Activated T-helper 1 cell treated with anti-CD3 and anti-CD28 coated beads, Interleukin-12 subunit alpha, Interleukin-12 subunit beta, Interleukin-2, Interleukin-4 antibody, amounts not matched to agents 30 ng/mL and 10 ng/mL and 1 ng/mL, durations not matched to agents 14 hours and 24 hours and 36 hours (primary cell): ENCODE data around the gene SND1. TPM values are rescaled to one million over a fixed set of nuclear protein-coding genes. Genes with fewer than 3 reads are reported as not detected.

Source experiments
- DNase-seq: peaks from one replicate; pipeline ENCODE4 v3.0.0; 2021; ENCODE audit warnings: low spot score
- H3K27ac Mint-ChIP-seq: one replicate; pipeline ENCODE4 v1.8.0; 2021; ENCODE audit warnings: mild to moderate bottlenecking, mixed read lengths
- H3K27me3 Mint-ChIP-seq: one replicate; pipeline ENCODE4 v1.8.0; 2022; ENCODE audit warnings: mild to moderate bottlenecking, moderate library complexity, mixed read lengths; ENCODE audit not compliant: insufficient read depth
- H3K36me3 Mint-ChIP-seq: one replicate; pipeline ENCODE4 v1.8.0; 2021; ENCODE audit warnings: low read depth, mixed read lengths
- H3K4me1 Mint-ChIP-seq: one replicate; pipeline ENCODE4 v1.8.0; 2021; ENCODE audit warnings: low read depth, mixed read lengths
- H3K4me3 Mint-ChIP-seq: one replicate; pipeline ENCODE4 v1.8.0; 2021; ENCODE audit warnings: mild to moderate bottlenecking, moderate library complexity, mixed read lengths
- H3K9me3 Mint-ChIP-seq: one replicate; pipeline ENCODE4 v1.8.0; 2021; ENCODE audit warnings: mixed read lengths
- intact Hi-C: fragments of 100-400 bp; cut with micrococcal nuclease; formaldehyde crosslinking; loops from one replicate; pipeline ENCODE4 v1.15.1; 2024
- total RNA-seq: library from RNA; stranded (reverse); gene quantifications from 2 replicates; pipeline ENCODE4 v1.2.3, GENCODE V29; 2022

SND1 gene
- total RNA-seq, 1 donor from 2014 or later, result 292 TPM

GRCh38 chr7:128022631-128023532, 370.9 kb downstream of the SND1 start:
- Mint-ChIP-seq H3K4me3 (no peak overlapping the region), H3K4me1 (peaks cover 7% of the 10 kb centered on the region), H3K27ac (no peak overlapping the region), H3K27me3 (no peaks in the 10 kb centered on the region), H3K9me3 (no peaks in the 10 kb centered on the region), H3K36me3 (peaks cover 12% of the 10 kb centered on the region)
- no peak for DNase-seq
- intact Hi-C loops, result no loop called here

DNA sequence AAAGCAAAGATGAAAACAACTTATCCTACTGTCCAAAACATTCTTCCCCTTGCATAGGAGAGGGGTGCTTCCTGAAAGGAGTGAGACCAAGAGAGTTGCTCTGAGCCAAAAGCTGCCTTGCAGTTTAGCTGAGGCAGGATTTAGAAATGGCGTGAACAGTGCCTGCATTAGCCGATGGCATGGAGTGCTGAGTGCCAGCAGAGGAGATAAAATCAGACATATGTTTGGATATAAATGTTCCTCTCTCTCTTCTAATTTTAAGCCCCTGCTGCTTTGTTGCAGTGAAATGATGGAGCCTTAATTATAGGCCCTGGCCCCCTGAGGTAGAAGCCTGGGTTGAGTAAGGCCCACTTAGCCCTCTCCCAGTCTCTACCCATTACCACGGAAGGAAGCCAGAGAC, 372.2 kb downstream of the SND1 start:
- no peak for DNase-seq
- H3K36me3 Mint-ChIP-seq, result peaks cover 18% of the 10 kb centered on the region
- peaks cover 4% of the 10 kb centered on the region for H3K4me1 Mint-ChIP-seq
- H3K9me3 Mint-ChIP-seq, result no peaks in the 10 kb centered on the region
- intact Hi-C loops, result no loop called here
- no peak overlapping the region for H3K27ac Mint-ChIP-seq
- H3K27me3 Mint-ChIP-seq, result no peaks in the 10 kb centered on the region
- H3K4me3 Mint-ChIP-seq, result no peak overlapping the region

DNA sequence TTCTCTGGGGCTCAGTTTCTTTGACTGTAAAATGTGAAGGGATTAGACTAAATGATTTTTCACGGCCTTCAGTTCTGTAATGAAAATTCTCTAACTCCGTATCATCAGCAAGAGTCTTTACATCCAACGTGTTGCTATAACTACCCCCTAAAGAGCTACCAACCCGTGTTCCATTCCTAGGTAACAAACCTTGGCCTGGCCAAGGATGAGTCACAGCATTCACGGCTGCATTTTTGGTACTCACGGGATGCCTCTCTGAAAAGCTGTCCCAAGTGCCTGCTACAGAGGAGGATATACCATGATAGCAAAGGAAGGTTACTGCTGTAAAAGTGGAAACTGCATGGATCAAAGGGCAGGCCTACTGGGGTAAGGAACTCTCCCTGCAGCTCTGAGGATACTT, 373.4 kb downstream of the SND1 start:
- Mint-ChIP-seq H3K4me1 (no peaks in the 10 kb centered on the region), H3K4me3 (no peak overlapping the region), H3K27me3 (peaks cover 6% of the 10 kb centered on the region), H3K9me3 (no peaks in the 10 kb centered on the region), H3K27ac (no peak overlapping the region), H3K36me3 (peaks cover 23% of the 10 kb centered on the region)
- intact Hi-C loops, result no loop called here
- DNase-seq, result no peak

GRCh38 chr7:128025819-128026218, 373.8 kb downstream of the SND1 start:
- intact Hi-C loops, result no loop called here
- H3K4me3 Mint-ChIP-seq, result no peak overlapping the region
- peaks cover 24% of the 10 kb centered on the region for H3K36me3 Mint-ChIP-seq
- H3K9me3 Mint-ChIP-seq, result no peaks in the 10 kb centered on the region
- no peak overlapping the region for H3K27ac Mint-ChIP-seq
- no peak for DNase-seq
- H3K27me3 Mint-ChIP-seq, result peaks cover 10% of the 10 kb centered on the region
- no peaks in the 10 kb centered on the region for H3K4me1 Mint-ChIP-seq

DNA sequence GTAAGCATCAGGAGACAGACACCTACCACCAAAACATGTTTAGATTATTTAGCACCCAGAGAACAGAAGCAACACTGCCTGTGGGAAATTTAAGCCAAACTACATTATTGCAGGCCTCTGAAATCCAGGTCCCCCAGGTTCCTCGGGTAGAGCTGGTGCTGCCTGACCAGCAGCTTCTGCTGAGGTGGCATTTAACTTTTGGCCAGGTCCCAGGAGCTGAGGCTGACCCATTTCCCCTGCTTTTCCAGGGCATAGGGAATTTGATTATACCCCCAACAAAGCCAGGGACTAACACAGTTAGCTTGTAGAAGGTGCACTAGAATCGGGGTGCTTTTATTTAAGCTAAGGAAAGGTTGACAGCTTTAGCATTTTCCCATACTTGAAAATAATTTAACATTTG, 374.6 kb downstream of the SND1 start:
- peaks cover 22% of the 10 kb centered on the region for H3K36me3 Mint-ChIP-seq
- H3K27me3 Mint-ChIP-seq, result peaks cover 10% of the 10 kb centered on the region
- no peak for DNase-seq
- H3K4me3 Mint-ChIP-seq, result no peak overlapping the region
- no peak overlapping the region for H3K27ac Mint-ChIP-seq
- no peaks in the 10 kb centered on the region for H3K4me1 Mint-ChIP-seq
- intact Hi-C loops, result no loop called here
- H3K9me3 Mint-ChIP-seq, result no peaks in the 10 kb centered on the region

DNA sequence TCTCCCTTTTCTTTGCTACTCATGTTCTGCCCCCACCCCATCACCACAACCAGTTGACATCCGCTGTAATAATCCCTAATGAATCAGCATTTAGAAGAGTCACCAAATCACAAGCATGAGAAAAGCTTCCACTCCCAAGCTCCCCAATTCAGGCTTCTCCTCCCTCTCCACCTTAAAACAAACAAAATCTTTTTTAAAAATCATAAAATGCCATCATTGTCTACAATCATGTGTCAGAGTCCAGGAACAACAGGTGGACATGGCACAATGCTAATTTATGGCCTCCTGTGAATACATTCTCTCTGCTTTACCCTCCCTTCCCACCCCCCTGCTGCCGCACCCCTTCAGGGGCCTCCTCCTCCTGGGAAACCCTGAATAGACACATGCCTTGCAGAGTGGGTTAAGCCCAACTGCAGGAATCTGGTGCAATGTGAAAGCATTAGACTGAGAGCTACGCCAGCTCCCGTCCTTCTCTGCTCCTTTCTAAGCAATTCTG, 375.5 kb downstream of the SND1 start:
- no peak for DNase-seq
- H3K4me1 Mint-ChIP-seq, result no peaks in the 10 kb centered on the region
- H3K27ac Mint-ChIP-seq, result no peak overlapping the region
- peaks cover 12% of the 10 kb centered on the region for H3K27me3 Mint-ChIP-seq
- H3K9me3 Mint-ChIP-seq, result no peaks in the 10 kb centered on the region
- H3K4me3 Mint-ChIP-seq, result no peak overlapping the region
- intact Hi-C loops, result no loop called here
- peaks cover 22% of the 10 kb centered on the region for H3K36me3 Mint-ChIP-seq

DNA sequence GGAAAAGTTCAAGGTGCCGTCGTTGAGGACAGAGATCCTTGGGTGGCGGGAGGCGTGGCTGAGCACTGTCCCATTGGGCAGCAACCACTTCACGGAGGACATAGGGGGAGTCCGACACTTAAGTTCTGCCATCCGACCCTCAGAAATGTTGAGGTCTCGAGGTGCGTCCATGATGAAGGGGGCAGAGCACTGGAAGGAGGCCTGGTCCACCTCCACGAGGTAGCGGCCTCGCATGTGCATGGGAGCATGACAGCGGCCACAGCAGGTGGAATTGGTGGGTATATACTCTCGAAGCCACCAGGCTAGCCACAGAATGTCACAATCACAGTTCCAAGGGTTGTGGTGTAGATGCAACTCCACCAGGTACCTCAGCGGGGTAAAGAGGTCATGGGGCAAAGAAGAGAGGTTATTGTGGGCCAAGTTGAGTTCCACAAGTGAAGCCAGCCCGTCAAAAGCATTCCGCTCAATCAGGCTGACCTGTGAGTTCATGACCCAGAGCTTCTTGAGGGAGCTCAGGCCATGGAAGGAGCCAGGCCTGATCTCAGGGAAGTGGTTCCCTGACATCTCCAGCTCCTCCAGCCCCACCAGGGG, 377.5 kb downstream of the SND1 start:
- H3K4me3 Mint-ChIP-seq, result no peak overlapping the region
- intact Hi-C loops, result no loop called here
- H3K4me1 Mint-ChIP-seq, result no peaks in the 10 kb centered on the region
- H3K27me3 Mint-ChIP-seq, result peaks cover 23% of the 10 kb centered on the region
- no peak overlapping the region for H3K27ac Mint-ChIP-seq
- peaks cover 22% of the 10 kb centered on the region for H3K36me3 Mint-ChIP-seq
- no peak for DNase-seq
- no peaks in the 10 kb centered on the region for H3K9me3 Mint-ChIP-seq

DNA sequence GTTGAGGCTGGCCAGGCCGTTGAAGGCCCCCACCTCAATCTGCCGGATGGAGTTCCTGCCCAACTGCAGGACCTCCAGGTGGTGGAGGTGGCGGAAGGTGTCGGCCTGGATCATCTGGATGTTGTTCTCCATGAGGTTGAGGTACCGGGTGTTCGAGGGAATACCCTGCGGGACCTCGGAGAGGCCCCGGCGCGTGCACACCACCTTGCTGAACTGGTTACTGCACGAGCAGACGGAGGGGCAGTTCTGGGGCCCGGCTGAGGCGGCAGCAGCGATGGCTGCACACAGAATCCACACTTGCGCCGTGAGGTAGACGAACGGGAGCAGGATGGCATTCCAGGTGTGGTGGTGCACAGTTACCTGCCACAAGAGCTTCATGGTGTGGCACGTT, 378.3 kb downstream of the SND1 start:
- intact Hi-C loops, result loop anchor here (5.0 to 10.0 kb wide), 2 partner anchors 72 to 445 kb away; partner anchors contain the start of genes ARF5 and GCC1
- H3K36me3 Mint-ChIP-seq, result peaks cover 24% of the 10 kb centered on the region
- H3K4me3 Mint-ChIP-seq, result peak overlapping the region; percentile 73
- H3K4me1 Mint-ChIP-seq, result no peaks in the 10 kb centered on the region
- H3K27me3 Mint-ChIP-seq, result peaks cover 23% of the 10 kb centered on the region
- no peak overlapping the region for H3K27ac Mint-ChIP-seq
- no peak for DNase-seq
- no peaks in the 10 kb centered on the region for H3K9me3 Mint-ChIP-seq

DNA sequence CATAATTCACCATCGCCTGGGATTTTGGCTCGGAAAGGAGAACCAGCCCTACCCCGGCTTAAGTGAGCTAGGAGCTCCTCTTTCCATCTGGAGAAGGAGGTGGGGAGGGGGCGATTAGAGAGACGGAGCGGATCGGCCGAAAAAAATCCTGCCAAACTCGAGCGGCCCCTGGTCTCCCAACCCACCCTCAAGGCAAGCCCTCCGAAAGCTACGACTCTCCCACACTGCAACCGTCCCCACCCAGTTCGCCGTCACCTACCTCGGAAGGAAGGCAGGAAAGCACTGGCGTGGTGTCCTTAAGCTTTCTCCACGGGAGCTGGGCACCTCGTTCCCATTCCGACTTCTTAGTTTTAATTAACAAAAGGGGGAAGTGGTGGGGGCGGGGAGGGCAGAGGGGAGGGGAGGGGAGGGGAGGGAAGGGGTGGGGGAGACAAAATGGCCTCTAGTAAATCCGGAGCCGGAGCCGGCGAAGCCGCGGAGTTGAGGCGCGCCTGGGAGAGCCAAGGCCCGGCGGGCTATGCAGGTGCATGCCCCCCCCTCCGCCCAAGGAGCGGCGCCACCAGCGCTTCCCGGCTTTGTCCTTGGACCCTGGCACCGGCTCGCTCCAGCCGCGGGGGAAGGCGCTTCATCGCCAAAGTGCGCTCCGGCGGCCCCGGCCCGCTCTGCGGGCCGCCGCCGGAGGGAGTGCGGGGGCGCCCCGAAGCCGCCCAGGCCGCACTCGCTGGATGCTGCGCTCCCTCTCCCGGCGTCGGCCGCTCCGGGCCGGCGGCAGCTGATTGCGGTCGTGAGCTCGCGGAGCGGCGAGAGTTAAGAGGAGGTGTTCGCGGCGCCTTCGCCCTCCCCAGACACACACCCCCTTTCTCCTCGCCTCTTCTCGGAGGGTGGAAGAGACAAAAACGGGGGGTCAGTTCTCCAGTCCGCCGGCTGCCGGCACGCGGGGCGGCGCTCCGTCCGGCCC, 378.9 kb downstream of the SND1 start, which contains the start of gene LRRC4:
LRRC4 (minus strand) TSS at position 784 of the 958 bp plus-strand sequence. CDS start 797 bp downstream, outside the sequence.
- Mint-ChIP-seq H3K9me3 (no peaks in the 10 kb centered on the region), H3K4me3 (peak within 1 kb of the TSS; percentile 83), H3K27me3 (peaks cover 23% of the 10 kb centered on the region), H3K36me3 (peaks cover 24% of the 10 kb centered on the region), H3K27ac (no peak within 1 kb of the TSS), H3K4me1 (no peaks in the 10 kb centered on the region)
- intact Hi-C loops, result loop anchor here (5.0 to 10.0 kb wide), 2 partner anchors 71 to 446 kb away; partner anchors contain the start of genes ARF5 and GCC1
- DNase-seq, result no peak

GRCh38 chr7:128031901-128032604, 380.1 kb downstream of the SND1 start:
- H3K27me3 Mint-ChIP-seq, result peaks cover 23% of the 10 kb centered on the region
- DNase-seq, result peak; percentile 20
- no peak overlapping the region for H3K27ac Mint-ChIP-seq
- H3K36me3 Mint-ChIP-seq, result peaks cover 24% of the 10 kb centered on the region
- H3K9me3 Mint-ChIP-seq, result no peaks in the 10 kb centered on the region
- intact Hi-C loops, result loop anchor here (1.0 to 10.0 kb wide), 4 partner anchors 70 to 447 kb away; partner anchors contain the start of genes ARF5 and GCC1
- H3K4me3 Mint-ChIP-seq, result peak overlapping the region; percentile 83
- H3K4me1 Mint-ChIP-seq, result no peaks in the 10 kb centered on the region

DNA sequence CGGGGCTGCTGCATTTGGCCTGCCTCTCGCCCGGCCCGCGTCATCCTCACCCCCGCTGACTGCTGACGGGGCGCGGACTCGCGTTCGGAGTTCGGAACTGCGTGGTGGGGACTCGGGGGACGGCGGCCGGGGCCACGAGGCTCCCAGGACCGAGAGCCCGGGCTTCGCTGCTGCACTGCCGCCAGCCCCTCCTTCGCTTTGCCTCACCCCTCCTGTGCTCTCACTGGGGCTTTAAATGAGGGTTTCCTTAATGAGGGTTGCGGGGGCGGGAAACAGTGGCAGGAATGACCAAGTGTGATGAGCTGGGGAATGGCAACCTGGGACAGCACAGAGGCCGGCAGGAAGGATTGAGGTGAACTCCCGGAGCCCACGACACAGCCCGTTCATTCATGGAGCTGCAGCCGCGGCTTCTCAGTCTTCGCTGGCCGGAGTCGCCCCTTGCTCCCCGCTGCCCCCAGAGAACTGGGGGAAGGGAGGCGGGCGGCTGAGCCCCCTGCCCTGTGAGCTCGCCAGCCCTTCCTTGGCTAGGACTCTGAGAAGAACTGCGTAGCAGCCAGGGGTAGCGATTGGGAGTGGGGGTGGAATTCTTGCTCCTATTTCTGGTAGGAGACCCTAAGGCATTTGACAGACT, 380.7 kb downstream of the SND1 start:
- DNase-seq, result no peak
- no peaks in the 10 kb centered on the region for H3K9me3 Mint-ChIP-seq
- no peak overlapping the region for H3K4me3 Mint-ChIP-seq
- intact Hi-C loops, result loop anchor here (1.0 to 10.0 kb wide), 4 partner anchors 70 to 448 kb away; partner anchors contain the start of genes ARF5 and GCC1
- H3K27me3 Mint-ChIP-seq, result peaks cover 23% of the 10 kb centered on the region
- H3K4me1 Mint-ChIP-seq, result no peaks in the 10 kb centered on the region
- H3K27ac Mint-ChIP-seq, result no peak overlapping the region
- H3K36me3 Mint-ChIP-seq, result peaks cover 24% of the 10 kb centered on the region
